K562 (cell line): ENCODE measurements around the gene PATL2. TPM values are rescaled to one million over a fixed set of nuclear protein-coding genes. Genes with fewer than 3 reads are reported as not detected.

Source experiments
- ARNT ChIP-seq, 2 experiments: fragments of 450-650 bp; IDR thresholded peaks; 2 replicates each; pipeline ENCODE4 v1.6.1; 2016; ENCODE audit warnings: mild to moderate bottlenecking in 1 of 2
- GATA2 ChIP-seq: sonication (generic); formaldehyde crosslinking; IDR thresholded peaks from 2 replicates; pipeline ENCODE4 v1.4.0; 2020; ENCODE audit warnings: mild to moderate bottlenecking, missing genetic modification reagents
- MED1 ChIP-seq: sonication (generic); formaldehyde crosslinking; IDR thresholded peaks from 2 replicates; pipeline ENCODE4 v1.8.1; 2023; ENCODE audit warnings: missing genetic modification reagents, borderline replicate concordance
- PRMT5 ChIP-seq: sonication (generic); formaldehyde crosslinking; IDR thresholded peaks from 2 replicates; pipeline ENCODE4 v1.5.0; 2020; ENCODE audit warnings: missing genetic modification reagents
- SNIP1 ChIP-seq: fragments of 450-650 bp; IDR thresholded peaks from 2 replicates; pipeline ENCODE4 v1.7.1; 2017; ENCODE audit warnings: low read depth, mild to moderate bottlenecking
- ZBTB43 ChIP-seq: sonication (generic); formaldehyde crosslinking; IDR thresholded peaks from 2 replicates; pipeline ENCODE4 v1.8.0; 2023; ENCODE audit warnings: mild to moderate bottlenecking, missing genetic modification reagents
- ZNF644 ChIP-seq: fragments of 200-800 bp; sonication (Bioruptor generic); IDR thresholded peaks from 2 replicates; pipeline ENCODE4 v1.6.1; 2016; ENCODE audit warnings: low read depth, missing genetic modification characterization, missing compliant biosample characterization
- ZNF76 ChIP-seq: fragments of 250-450 bp; sonication (Bioruptor Pico); IDR thresholded peaks from 2 replicates; pipeline ENCODE4 v1.4.0; 2020; ENCODE audit warnings: mild to moderate bottlenecking, moderate library complexity, borderline replicate concordance
- ZNF79 ChIP-seq: fragments of 250-450 bp; sonication (Bioruptor Pico); IDR thresholded peaks from 2 replicates; pipeline ENCODE4 v1.4.0; 2020; ENCODE audit warnings: low read depth, mild to moderate bottlenecking, moderate library complexity
- polyA plus RNA-seq, 8 experiments: library from polyadenylated mRNA; depleted of rRNA in 4 of 8; stranded (reverse) in 5 of 8; unstranded in 3 of 8; fragments of >200 nt; fragmentation: Nextera tagmentation in 2 of 8; fragmentation: Illumina TruSeq in 1 of 8; extraction: Ambion mirVana in 2 of 8; extraction: Trizol in 1 of 8; gene quantifications; 2 replicates each; pipeline versions ENCODE4 v1.2.1 to v1.2.3, GENCODE V29; 2011 to 2014; ENCODE audit warnings: inconsistent platforms in 1 of 8, missing spikeins in 1 of 8
- total RNA-seq, 7 experiments: library from RNA; depleted of rRNA in 6 of 7; stranded (reverse); fragments of >200 nt in 6 of 7; fragmentation: Illumina TruSeq in 2 of 7; extraction: Trizol in 2 of 7; gene quantifications; 2 replicates each; pipeline versions ENCODE4 v1.2.1 to v1.2.3, GENCODE V29; 2011 to 2021; ENCODE audit warnings: low replicate concordance in 1 of 7
- TF ChIP-seq, protein P1 (sequence below): fragments of 450-650 bp; IDR thresholded peaks from 2 replicates; pipeline ENCODE4 v1.6.1; 2018; ENCODE audit not compliant: partially characterized antibody
- TF ChIP-seq, protein P2 (sequence below): sonication (generic); formaldehyde crosslinking; IDR thresholded peaks from 2 replicates; pipeline ENCODE4 v1.8.1; 2023; ENCODE audit warnings: mild to moderate bottlenecking, missing genetic modification reagents
- TF ChIP-seq, protein P3 (sequence below): fragments of 450-650 bp; IDR thresholded peaks from one replicate; pipeline ENCODE4 v1.6.1; 2018; ENCODE audit warnings: mild to moderate bottlenecking, moderate library complexity; ENCODE audit not compliant: partially characterized antibody
- TF ChIP-seq, protein P4 (sequence below): fragments of 450-650 bp; IDR thresholded peaks from 2 replicates; pipeline ENCODE4 v1.6.1; 2016; ENCODE audit warnings: mild to moderate bottlenecking

The PATL2 gene
- total and polyA plus RNA-seq, 9 of the 15 experiments (the other 6 are each of a cell fraction or from before 2014, with no cell fraction given), result 0.42 to 1.1 (median 0.86) TPM

- TF ChIP-seq, protein P1, sequence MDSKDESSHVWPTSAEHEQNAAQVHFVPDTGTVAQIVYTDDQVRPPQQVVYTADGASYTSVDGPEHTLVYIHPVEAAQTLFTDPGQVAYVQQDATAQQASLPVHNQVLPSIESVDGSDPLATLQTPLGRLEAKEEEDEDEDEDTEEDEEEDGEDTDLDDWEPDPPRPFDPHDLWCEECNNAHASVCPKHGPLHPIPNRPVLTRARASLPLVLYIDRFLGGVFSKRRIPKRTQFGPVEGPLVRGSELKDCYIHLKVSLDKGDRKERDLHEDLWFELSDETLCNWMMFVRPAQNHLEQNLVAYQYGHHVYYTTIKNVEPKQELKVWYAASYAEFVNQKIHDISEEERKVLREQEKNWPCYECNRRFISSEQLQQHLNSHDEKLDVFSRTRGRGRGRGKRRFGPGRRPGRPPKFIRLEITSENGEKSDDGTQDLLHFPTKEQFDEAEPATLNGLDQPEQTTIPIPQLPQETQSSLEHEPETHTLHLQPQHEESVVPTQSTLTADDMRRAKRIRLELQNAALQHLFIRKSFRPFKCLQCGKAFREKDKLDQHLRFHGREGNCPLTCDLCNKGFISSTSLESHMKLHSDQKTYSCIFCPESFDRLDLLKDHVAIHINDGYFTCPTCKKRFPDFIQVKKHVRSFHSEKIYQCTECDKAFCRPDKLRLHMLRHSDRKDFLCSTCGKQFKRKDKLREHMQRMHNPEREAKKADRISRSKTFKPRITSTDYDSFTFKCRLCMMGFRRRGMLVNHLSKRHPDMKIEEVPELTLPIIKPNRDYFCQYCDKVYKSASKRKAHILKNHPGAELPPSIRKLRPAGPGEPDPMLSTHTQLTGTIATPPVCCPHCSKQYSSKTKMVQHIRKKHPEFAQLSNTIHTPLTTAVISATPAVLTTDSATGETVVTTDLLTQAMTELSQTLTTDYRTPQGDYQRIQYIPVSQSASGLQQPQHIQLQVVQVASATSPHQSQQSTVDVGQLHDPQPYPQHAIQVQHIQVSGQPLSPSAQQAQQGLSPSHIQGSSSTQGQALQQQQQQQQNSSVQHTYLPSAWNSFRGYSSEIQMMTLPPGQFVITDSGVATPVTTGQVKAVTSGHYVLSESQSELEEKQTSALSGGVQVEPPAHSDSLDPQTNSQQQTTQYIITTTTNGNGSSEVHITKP, result peak; percentile 97
- TF ChIP-seq, protein P2, sequence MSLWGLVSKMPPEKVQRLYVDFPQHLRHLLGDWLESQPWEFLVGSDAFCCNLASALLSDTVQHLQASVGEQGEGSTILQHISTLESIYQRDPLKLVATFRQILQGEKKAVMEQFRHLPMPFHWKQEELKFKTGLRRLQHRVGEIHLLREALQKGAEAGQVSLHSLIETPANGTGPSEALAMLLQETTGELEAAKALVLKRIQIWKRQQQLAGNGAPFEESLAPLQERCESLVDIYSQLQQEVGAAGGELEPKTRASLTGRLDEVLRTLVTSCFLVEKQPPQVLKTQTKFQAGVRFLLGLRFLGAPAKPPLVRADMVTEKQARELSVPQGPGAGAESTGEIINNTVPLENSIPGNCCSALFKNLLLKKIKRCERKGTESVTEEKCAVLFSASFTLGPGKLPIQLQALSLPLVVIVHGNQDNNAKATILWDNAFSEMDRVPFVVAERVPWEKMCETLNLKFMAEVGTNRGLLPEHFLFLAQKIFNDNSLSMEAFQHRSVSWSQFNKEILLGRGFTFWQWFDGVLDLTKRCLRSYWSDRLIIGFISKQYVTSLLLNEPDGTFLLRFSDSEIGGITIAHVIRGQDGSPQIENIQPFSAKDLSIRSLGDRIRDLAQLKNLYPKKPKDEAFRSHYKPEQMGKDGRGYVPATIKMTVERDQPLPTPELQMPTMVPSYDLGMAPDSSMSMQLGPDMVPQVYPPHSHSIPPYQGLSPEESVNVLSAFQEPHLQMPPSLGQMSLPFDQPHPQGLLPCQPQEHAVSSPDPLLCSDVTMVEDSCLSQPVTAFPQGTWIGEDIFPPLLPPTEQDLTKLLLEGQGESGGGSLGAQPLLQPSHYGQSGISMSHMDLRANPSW (CRISPR knock-in tag), result no peak
- no peak for TF ChIP-seq PRMT5 (CRISPR knock-in tag)
- no peak for TF ChIP-seq ZNF79
- peak in 1 of 2 experiments; percentile 54; a peak in 2 of 4 replicates for TF ChIP-seq ARNT (IDR thresholded peaks at IDR 0.05)
- TF ChIP-seq, protein P3, sequence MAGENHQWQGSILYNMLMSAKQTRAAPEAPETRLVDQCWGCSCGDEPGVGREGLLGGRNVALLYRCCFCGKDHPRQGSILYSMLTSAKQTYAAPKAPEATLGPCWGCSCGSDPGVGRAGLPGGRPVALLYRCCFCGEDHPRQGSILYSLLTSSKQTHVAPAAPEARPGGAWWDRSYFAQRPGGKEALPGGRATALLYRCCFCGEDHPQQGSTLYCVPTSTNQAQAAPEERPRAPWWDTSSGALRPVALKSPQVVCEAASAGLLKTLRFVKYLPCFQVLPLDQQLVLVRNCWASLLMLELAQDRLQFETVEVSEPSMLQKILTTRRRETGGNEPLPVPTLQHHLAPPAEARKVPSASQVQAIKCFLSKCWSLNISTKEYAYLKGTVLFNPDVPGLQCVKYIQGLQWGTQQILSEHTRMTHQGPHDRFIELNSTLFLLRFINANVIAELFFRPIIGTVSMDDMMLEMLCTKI, result no peak
- TF ChIP-seq ZBTB43, result no peak
- TF ChIP-seq GATA2, result peak; percentile 45; the same call in 1 of the 2 replicates
- no peak for TF ChIP-seq ZNF644 (tag)
- TF ChIP-seq, protein P4, sequence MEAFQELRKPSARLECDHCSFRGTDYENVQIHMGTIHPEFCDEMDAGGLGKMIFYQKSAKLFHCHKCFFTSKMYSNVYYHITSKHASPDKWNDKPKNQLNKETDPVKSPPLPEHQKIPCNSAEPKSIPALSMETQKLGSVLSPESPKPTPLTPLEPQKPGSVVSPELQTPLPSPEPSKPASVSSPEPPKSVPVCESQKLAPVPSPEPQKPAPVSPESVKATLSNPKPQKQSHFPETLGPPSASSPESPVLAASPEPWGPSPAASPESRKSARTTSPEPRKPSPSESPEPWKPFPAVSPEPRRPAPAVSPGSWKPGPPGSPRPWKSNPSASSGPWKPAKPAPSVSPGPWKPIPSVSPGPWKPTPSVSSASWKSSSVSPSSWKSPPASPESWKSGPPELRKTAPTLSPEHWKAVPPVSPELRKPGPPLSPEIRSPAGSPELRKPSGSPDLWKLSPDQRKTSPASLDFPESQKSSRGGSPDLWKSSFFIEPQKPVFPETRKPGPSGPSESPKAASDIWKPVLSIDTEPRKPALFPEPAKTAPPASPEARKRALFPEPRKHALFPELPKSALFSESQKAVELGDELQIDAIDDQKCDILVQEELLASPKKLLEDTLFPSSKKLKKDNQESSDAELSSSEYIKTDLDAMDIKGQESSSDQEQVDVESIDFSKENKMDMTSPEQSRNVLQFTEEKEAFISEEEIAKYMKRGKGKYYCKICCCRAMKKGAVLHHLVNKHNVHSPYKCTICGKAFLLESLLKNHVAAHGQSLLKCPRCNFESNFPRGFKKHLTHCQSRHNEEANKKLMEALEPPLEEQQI, result no peak
- no peak for TF ChIP-seq MED1 (CRISPR knock-in tag)
- no peak for TF ChIP-seq ZNF76 (CRISPR knock-in tag)
- no peak for TF ChIP-seq SNIP1
Measured at GRCh38 chr15:44728576-44729407, 17.7 kb upstream of the PATL2 start (continued).
